NOMO-1 treated with DMSO at 0.1 percent for 48 hours (cell line): ENCODE results near the gene ARPC2.

Experiments
- DNase-seq: peaks from one replicate; lab custom pipeline; 2025; ENCODE audit not compliant: unreplicated experiment; lab: John Stamatoyannopoulos, UW

ARPC2 gene

DNA sequence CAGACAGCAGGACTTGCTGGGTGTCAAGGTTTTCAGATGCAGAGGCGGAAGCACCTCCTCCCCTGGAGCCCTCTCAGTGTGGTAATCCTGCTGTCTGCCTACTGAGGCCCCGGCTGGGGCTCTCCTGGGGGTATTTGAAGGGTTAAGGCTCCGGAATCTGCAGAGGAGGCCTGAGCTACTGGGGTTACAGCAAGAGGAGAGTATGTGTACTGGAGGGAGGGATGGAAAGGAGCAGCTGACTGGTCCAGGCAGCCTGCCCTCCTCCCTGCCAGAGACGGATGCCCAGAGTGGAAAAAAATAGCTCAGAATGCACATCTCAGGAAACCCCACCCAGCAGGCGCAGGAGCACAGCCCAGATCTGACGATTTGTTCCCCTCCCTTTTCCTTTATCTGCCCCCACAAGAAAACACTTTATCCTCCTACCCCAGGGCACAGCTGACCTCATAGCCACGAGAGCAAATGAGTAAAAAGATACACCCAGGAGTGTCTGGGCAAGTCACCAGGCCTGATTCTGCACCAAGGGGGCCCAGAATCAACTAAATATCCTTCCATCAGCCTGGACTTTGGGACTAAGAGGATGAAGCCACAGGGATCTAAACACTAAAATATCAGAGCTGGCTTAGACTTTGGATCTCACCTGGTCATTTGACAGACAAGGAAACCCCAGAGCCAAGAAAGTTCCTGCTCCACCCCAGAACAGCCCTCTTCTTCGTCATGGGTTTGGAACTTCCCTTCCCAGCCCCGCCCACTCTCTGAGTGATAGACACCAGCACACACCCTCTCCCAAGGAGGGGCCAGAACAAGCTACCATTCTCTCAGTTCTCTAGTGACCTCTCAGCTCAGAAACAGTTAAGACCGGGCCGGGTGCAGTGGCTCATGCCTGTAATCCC is 69.8 kb downstream of the ARPC2 start:
- DNase-seq, result peak; percentile 87

DNA sequence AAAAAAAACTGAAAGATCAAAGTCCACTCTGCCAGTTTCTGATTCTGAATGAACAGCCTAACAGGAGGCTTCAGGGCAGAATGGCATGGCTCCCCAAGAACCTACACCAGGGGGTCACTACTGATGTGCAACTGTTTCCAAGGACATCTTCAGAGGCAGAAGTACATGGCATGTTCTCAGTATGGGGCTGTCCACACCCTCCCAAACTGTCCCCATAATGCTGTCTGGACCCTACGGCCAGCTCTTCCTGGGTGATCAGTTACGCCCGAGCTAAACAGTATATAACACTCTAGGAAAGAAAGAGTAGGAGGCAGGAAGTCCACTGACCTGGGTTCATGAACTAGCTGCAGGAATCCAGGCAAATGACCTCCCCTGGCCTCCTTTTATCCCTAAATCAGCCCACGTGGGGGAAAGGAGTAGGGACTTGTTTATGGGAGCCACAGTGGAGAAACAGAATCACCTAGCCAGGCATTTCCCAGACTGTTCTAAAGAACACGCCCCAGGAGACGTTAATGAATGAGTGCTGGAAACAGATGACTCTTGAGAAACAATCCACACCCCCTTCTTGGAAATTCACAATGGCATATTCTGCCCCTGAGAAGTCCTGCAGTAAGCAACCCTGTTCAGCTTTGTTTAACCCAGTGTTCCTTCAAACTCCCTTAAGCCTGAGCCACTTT is 72.8 kb downstream of the ARPC2 start:
- DNase-seq, result no peak

DNA sequence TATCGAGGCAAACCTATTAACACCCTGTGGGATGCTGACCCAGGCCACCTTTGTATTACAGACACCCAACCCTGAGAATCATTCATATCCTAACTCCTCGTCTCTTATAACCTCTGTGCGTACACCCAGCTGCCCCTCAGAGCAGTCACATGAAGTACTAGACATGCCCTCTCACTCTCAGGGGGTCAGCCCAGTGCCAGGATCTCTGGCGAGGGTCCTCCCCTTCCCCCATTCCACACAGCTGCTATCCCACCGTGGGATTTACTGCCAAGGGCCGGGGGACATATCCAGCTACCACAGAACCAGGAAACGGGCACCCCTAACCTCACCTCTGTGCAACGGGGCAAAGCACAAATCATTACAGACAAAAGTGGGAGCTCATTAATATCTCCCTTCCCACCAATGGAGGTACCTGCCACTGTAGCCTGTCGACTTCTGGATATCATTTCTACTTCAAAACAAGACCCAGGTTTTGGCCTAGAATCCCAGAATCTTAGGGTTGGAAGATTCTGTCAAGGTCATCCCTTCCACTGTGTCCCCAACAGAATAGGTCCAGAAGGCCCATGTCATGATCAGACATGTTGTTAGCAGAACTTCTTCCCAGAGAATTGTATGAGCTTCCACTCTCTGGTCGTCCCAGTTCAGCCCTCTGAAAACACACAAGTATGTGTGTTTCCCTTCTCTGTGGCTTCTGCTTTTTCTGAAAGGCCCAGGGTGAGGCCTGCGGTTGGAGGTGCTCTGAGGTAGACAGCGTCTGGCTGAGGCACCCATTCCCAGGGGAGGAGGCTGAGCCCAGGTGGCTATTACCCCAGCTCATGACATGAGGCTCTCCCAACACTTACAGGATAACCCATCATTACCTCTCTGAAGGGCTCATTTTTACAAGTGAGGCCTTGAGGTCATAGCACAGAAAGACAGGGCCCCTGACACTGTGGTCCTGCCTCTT is 73.6 kb downstream of the ARPC2 start:
- DNase-seq, result peak; percentile 60

DNA sequence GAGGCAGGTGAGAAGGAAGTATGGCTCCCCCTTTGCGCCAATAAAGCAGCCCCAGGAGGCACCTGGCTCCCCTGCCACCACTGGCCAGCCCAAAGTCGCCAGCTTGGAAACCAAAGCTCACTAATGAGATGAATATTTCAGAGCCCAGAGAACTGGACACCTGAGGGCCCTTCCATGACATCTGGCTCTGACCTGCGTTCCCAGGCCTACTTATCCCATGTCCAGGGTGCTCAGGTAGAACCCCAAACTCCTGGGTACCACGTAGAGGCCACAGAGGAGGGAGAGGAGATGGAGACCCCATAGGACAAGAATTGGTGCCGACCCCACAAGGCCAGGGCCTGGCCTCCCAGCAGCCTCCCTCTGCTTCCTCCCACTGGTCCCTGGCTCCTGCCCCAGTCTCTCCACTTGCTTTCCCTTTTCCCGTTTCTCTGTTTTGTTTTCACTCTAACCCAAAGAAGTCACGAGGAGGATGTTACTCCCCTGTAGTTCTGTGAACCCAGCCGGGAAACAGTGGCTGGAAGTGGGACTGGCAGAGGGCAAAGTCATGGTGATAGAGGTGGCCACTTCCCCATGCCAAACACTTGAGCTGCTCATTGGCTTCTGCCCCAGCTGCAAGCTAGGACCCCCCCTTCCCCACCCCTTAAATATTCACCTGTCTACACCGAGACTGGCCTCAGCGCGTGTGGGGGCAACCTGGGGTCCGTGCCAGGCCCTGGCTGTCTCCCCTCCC is 74.5 kb downstream of the ARPC2 start:
- DNase-seq, result peak; percentile 26

DNA sequence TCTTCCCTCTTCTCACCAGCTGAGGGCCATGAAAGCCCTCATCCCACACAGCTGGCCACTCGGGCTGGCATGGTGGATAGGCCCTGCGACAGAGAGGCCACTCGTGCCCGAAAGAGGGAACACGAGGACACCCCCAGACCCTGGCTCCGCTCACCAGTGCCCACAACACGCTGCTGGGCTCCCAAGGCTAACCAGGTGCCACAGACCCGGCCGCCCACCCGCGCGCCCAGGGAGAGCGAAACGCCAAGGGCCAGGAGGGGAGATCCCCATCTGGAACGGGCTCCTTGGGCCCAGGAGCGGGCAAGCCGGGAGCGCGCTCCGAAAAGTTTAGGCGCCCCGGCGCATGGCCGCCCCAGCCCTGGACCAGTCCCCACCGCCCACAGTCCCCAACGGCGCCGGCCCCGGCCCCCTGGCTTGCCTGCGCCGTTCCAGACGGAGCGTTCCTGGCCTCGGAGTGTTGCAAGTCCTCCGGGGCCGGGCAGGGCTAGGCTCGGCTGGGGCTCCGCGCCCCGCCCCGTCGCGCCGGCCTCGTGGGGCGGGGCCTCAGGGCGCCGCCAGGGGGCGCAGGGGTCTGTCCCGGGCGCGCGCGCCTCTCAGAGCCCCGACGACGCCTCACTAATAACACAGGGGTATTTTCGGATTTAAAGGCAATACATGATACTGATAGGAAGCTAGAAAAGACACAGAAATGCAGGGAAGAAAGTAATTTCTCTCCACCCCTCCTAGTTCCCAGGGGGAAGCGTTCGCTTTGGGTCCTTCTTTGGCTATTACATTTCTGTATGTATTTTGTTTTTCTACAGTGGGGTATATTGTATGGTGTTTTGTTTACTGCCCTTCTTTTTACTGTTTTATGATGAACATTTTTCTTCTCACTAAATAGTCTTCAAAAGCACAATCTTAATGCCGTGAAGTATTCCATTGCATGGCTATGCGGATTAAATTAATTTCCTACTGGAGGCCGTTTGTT is 75.3 kb downstream of the ARPC2 start, which contains the start of gene TMBIM1:
TSS of gene TMBIM1 (minus strand) at position 456 of the 967 bp plus-strand sequence. CDS start 10,362 bp downstream, outside the sequence.
- peak; percentile 72 for DNase-seq

DNA sequence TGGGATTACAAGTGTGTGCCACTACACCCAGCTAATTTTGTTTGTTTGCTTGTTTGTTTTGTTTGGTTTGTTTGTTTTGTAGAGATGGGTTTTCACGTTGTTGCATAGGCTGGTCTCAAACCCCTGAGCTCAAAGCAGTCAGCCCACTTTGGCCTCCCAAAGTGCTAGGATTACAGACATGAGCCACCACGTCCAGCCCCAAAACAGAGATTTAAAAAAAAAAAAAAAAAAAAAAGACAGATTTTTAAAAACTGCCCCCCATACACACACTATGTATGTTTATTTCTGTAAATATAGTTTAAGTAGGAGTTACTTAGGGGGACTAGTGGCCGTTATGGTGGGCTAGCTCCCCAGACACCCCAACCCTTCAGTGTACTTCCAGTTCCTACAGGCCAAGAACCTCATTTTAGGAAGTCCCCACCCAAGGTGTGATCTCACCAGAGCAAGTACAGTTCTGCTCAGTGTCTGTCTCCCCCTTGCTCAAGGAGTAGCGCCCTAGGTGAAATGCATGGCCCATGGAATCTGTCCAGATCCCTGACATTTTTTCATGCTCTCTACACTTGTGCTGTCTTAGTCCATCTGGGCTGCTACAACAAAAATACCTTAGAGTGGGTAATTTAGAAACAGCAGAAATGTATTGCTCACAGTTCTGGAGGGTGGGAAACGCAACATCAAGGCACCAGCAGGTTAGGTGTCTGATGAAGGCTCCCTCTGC is 76.9 kb downstream of the ARPC2 start:
- DNase-seq, result no peak

DNA sequence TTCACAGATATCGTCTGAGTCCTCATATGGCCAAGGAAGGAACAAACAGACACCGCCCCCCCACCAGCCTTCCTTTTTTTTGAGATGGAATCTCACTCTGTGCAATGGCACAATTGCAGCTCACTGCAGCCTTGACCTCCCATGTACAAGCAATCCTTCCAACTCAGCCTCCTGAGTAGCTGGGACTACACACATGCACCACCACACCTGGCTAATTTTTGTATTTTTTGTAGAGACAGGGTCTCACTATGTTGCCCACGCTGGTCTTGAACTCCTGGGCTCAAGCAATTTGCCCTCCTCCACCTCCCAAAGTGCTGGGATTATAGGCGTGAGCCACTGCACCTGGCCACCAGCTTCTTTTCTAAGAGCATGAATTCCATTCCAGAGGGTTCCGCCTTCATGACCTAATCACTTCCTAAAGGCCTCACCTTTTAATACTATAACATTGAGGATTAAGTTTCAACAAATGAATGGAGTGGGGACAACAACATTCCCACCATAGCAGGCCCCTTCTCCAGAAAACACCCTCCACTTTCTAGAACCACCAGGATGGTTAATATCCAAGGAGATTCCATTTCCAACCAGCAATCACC is 77.5 kb downstream of the ARPC2 start:
- DNase-seq, result no peak

DNA sequence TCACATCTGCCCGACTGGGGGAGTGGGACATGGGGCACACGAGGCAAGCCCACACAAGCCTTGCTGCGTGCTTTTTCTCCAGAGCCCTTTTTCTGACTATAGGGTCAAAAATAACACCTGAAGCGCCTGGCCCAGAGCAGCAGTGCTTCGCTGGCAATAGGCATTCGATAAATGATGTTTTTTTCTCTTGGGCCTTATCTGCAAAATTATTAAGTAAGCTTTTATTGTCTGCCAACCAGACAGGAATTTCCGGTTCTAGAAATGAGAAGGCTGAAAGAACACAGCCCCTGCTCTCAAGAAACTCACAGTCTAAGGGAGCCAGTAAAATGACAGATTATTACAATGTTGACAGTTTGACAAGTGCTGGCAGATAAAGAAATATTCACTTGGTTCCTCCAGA is 78.0 kb downstream of the ARPC2 start:
- no peak for DNase-seq

DNA sequence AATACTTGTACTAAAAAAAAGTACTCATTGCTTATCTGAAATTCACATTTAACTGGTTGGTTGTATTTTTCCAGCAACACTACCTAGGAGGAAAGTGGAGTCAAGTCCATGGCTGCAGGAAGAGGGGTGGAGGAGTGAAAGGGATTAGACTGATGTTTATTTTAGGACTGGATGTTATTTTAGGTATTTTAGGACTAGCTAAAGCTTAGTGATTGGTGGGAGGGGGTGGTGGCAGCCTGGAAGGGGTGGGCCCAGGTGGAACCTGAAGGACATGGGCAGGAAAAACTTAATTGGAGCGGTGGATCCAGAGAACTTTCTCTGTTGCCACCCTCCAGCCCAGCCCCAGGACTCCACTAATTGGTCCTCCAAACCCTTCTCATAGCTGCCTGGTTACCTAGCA is 79.2 kb downstream of the ARPC2 start:
- DNase-seq, result no peak

DNA sequence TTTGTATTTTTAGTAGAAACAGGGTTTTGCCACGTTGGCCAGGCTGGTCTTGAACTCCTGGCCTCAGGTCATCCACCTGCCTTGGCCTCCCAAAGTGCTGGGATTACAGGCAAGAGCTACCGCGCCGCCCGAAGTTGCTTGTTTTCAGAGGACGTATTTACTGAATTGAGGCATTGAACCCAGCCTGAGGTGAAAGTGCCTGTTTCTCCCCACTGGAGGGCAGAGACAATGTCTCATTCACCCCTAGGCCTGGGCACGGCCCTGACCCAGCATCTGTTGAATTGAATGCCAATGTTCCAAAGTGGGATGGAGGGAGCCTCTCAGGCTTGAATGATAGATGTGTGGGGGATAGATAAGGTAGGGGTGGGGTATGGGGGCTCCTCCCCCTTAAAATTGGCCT is 79.9 kb downstream of the ARPC2 start:
- DNase-seq, result no peak

DNA sequence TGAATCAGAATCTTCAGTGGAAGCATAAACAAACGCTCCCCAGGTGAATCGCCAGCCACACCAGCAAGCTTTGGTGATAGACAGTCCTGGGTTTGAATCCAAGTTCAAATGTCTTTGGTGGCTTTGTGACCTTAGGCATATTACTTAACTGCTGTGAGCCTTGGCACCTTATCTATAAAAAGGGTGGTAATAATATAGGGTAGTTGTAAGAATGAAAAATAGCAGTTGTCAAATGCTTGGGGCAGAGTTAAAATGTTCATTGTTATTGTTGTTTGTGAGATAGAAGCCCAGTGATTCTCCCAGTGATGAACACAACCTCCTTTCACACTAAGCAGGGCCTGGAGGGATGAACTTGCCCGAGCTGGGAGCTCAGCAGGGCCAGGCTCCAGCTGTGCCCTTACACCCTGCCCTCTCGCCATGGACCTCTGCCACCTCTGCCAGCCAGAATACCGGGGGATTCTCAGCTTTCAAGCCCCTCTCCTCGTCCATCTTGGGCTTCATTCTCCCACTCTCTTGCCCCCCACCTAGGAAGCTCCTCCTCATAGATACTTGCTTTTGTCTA is 81.4 kb downstream of the ARPC2 start:
- no peak for DNase-seq

DNA sequence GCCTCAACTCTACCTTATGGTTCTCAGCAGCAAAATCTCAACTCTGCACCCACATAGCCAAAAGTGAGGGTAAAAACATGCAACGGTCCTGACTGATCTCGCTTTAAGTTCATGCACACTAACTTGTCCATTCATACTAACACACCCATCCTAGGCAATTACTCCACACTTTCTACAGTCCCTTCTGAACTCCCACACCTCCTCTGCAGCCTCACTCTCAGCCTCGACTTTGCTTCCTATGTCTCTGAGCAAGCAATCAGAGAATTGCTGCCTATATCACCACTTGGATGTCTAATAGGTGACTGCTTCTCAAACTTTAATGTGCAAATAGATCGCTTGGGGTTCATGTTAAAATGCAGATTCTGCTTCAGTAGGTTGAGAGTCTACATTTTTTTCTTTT is 83.2 kb downstream of the ARPC2 start:
- DNase-seq, result no peak

DNA sequence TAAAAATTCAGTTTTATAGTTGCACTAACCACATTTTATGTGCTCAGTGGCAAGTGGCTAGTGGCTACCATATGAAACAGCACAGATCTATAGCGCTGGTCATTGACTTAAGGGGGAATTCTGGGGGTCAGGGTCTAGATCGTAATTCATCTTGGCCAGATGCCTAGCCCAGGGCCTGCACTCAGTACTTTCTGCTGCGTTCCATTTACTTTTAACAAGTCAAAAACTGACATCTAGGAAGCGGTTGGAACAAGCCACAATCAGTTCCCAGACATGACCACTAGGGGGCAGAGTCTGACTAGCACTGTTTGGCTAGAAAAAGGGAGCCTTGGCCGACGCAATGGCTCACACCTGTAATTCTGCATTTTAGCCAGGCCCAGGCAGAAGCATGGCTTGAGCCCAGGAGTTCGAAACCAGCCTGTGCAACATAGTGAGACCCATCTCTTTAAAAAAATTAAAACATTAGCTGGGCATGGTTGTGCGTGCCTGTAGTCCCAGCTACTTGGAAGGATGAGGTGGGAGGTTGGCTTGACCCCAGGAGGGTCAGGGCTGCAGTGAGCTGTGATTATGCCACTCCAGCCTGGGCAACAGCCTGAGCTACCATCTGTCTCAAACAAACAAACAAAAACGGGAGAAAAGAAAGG is 84.3 kb downstream of the ARPC2 start:
- peak; percentile 88 for DNase-seq
